ENCODE measurements around the gene SH3BP2.

SH3BP2 gene

GRCh38 chr4:2800691-2801596 is 8.1 kb downstream of the SH3BP2 start:
- DNase-seq (ENCODE audit: low read depth), result peak; percentile 86

GRCh38 chr4:2802618-2803531 is 10.0 kb downstream of the SH3BP2 start:
- no peak overlapping the region for H3K4me3 ChIP-seq (replicated peaks; ENCODE audit: low read depth, low read length)
- TF ChIP-seq CTCF (IDR thresholded peaks at IDR 0.05; ENCODE audit: low read length, missing control alignments), result no peak
- DNase-seq (ENCODE audit: low read depth), result no peak

More at GRCh38 chr4:2800691-2801596, 8.1 kb downstream of the SH3BP2 start:
- no peak for TF ChIP-seq CTCF (IDR thresholded peaks at IDR 0.05; ENCODE audit: low read length, missing control alignments)
- H3K4me3 ChIP-seq (replicated peaks; ENCODE audit: low read depth, low read length), result no peak overlapping the region

GRCh38 chr4:2803624-2804448 is 11.0 kb downstream of the SH3BP2 start:
- no peak for TF ChIP-seq CTCF (IDR thresholded peaks at IDR 0.05; ENCODE audit: low read length, missing control alignments)

GRCh38 chr4:2804449-2804972 is 11.6 kb downstream of the SH3BP2 start:
- H3K4me3 ChIP-seq (replicated peaks; ENCODE audit: low read depth, low read length), result no peak overlapping the region
- TF ChIP-seq CTCF (IDR thresholded peaks at IDR 0.05; ENCODE audit: low read length, missing control alignments), result no peak
- DNase-seq (ENCODE audit: low read depth), result no peak

More at GRCh38 chr4:2803624-2804448, 11.0 kb downstream of the SH3BP2 start:
- H3K4me3 ChIP-seq (replicated peaks; ENCODE audit: low read depth, low read length), result no peak overlapping the region
- DNase-seq (ENCODE audit: low read depth), result no peak

GRCh38 chr4:2804973-2805501 is 12.2 kb downstream of the SH3BP2 start:
- H3K4me3 ChIP-seq (replicated peaks; ENCODE audit: low read depth, low read length), result no peak overlapping the region
- no peak for DNase-seq (ENCODE audit: low read depth)
- TF ChIP-seq CTCF (IDR thresholded peaks at IDR 0.05; ENCODE audit: low read length, missing control alignments), result no peak
